Ammon's horn (tissue), 1 donor: ENCODE measurements around the gene ATP8B2.
"Not testable (repeated sequence)": the region's sequence is repeated elsewhere in the genome, so short reads cannot be mapped to it uniquely, and the experiment has no call there.

Experiments used
- DNase-seq: peaks from one replicate; pipeline ENCODE4 v3.0.0-alpha.2; 2016; ENCODE audit warnings: low spot score

Gene ATP8B2

GRCh38 chr1:154346276-154346917 lies 21.1 kb downstream of the ATP8B2 start:
- no peak for DNase-seq

- DNase-seq = no peak
Observed at GRCh38 chr1:154347961-154348360, 22.6 kb downstream of the ATP8B2 start.

- DNase-seq = no peak
Observed at GRCh38 chr1:154348429-154349076, 23.2 kb downstream of the ATP8B2 start.

- no peak for DNase-seq
Observed at GRCh38 chr1:154349121-154349520, 23.8 kb downstream of the ATP8B2 start.

- no peak for DNase-seq
Observed at GRCh38 chr1:154350383-154350782, 25.1 kb downstream of the ATP8B2 start.

GRCh38 chr1:154351363-154352068 lies 26.2 kb downstream of the ATP8B2 start:
- DNase-seq = no peak

- DNase-seq = no peak
Observed at GRCh38 chr1:154352245-154352580, 26.9 kb downstream of the ATP8B2 start.

- peak; percentile 63 for DNase-seq
Observed at GRCh38 chr1:154352581-154353459, 27.5 kb downstream of the ATP8B2 start.

- no peak for DNase-seq
Observed at GRCh38 chr1:154353460-154353904, 28.2 kb downstream of the ATP8B2 start.

GRCh38 chr1:154353966-154354365 lies 28.6 kb downstream of the ATP8B2 start:
- no peak for DNase-seq

GRCh38 chr1:154358519-154358918 lies 33.2 kb downstream of the ATP8B2 start:
- no peak for DNase-seq

GRCh38 chr1:154360288-154360687 lies 35.0 kb downstream of the ATP8B2 start:
- no peak for DNase-seq

- DNase-seq = not testable (repeated sequence)
Observed at GRCh38 chr1:154360881-154361280, 35.6 kb downstream of the ATP8B2 start.

- no peak for DNase-seq
Observed at GRCh38 chr1:154361357-154361756, 36.0 kb downstream of the ATP8B2 start.

- no peak for DNase-seq
Observed at GRCh38 chr1:154371436-154371835, 46.1 kb downstream of the ATP8B2 start.

GRCh38 chr1:154373777-154374357 lies 48.5 kb downstream of the ATP8B2 start:
- DNase-seq = not testable (repeated sequence)

- DNase-seq = no peak
Observed at GRCh38 chr1:154379301-154379700, 54.0 kb downstream of the ATP8B2 start.

GRCh38 chr1:154384650-154385489 lies 59.5 kb downstream of the ATP8B2 start:
- no peak for DNase-seq

GRCh38 chr1:154386643-154387352 lies 61.5 kb downstream of the ATP8B2 start:
- DNase-seq = no peak

GRCh38 chr1:154391086-154391770 lies 65.9 kb downstream of the ATP8B2 start:
- DNase-seq = no peak
